OCI-M2 (cell line): Measurements from ENCODE around the gene RNASE4.
"Not testable (repeated sequence)": the region's sequence is repeated elsewhere in the genome, so short reads cannot be mapped to it uniquely, and the experiment has no call there.

ENCODE experiments used
- DNase-seq: peaks from one replicate; lab custom pipeline; 2025; ENCODE audit not compliant: unreplicated experiment; lab: John Stamatoyannopoulos, UW

Gene RNASE4

GRCh38 chr14:20734430-20734806, 50.1 kb downstream of the RNASE4 start:
- no peak for DNase-seq

- not testable (repeated sequence) for DNase-seq
These were observed 53.9 kb downstream of the RNASE4 start for GRCh38 chr14:20738292-20738691.

- DNase-seq = no peak
These were observed 57.8 kb downstream of the RNASE4 start for GRCh38 chr14:20742132-20742531.

GRCh38 chr14:20743556-20743955, 59.2 kb downstream of the RNASE4 start:
- DNase-seq = no peak

- no peak for DNase-seq
These were observed 61.4 kb downstream of the RNASE4 start, which contains the start of gene EDDM3A for GRCh38 chr14:20745571-20746358. Gene EDDM3A, plus strand, starts transcription at chr14:20745887. Its CDS starts 1,694 bp downstream, at chr14:20747581.

- no peak for DNase-seq
These were observed 62.2 kb downstream of the RNASE4 start for GRCh38 chr14:20746566-20746965.

- no peak for DNase-seq
These were observed 64.1 kb downstream of the RNASE4 start for GRCh38 chr14:20748439-20748838.

GRCh38 chr14:20750194-20750593, 65.8 kb downstream of the RNASE4 start:
- DNase-seq = no peak
